ENCODE results near the gene LRRC70. TPM values are rescaled to one million over a fixed set of nuclear protein-coding genes. Genes with fewer than 3 reads are reported as not detected.

The LRRC70 gene
- total and polyA plus RNA-seq, 2 of the 8 experiments (the other 6 are each of a cell fraction or from before 2014, with no cell fraction given) = 0.62 to 0.67 TPM

- no peak overlapping the region for H3K14ac ChIP-seq (ENCODE audit: insufficient read length)
- H2AFZ ChIP-seq (ENCODE audit: low read length) = no peak overlapping the region
- no peaks in the 10 kb centered on the region for H3K9me3 ChIP-seq (ENCODE audit: insufficient read depth in 2 of 2, low read depth in 1 of 2, low read length in 1 of 2)
- H4K8ac ChIP-seq (ENCODE audit: extremely low read depth, insufficient read depth, low read length) = no peak overlapping the region
- ChIA-PET CTCF (ENCODE audit: partially characterized antibody) (interaction anchor here (0.5 to 0.8 kb wide), 4 partner anchors 149 to 734 kb away, joined by 3 read pairs; no protein-coding TSS in a partner anchor), POLR2A (ENCODE audit: partially characterized antibody) (no interaction called here)
- no peak overlapping the region for H2BK15ac ChIP-seq (ENCODE audit: low read length)
- H3K79me1 ChIP-seq (ENCODE audit: low read depth, low read length) = no peaks in the 10 kb centered on the region
- no peak overlapping the region for H3K23ac ChIP-seq (ENCODE audit: insufficient read length)
- H3K4ac ChIP-seq (replicated peaks; ENCODE audit: insufficient read length, low read depth, low read length) = no peak overlapping the region
- H2BK5ac ChIP-seq (ENCODE audit: low read depth, low read length) = no peak overlapping the region
- DNase-seq (ENCODE audit: low read depth in 1 of 2, low spot score in 2 of 2) (no peak), FAIRE-seq (no peak)
- no peak overlapping the region for H4K91ac ChIP-seq (replicated peaks; ENCODE audit: insufficient read length, low read length)
- no peak overlapping the region for H2BK20ac ChIP-seq (ENCODE audit: low read length)
- H2BK12ac ChIP-seq (ENCODE audit: low read depth, low read length) = no peak overlapping the region
- H4K5ac ChIP-seq (ENCODE audit: insufficient read length, low read depth, low read length) = no peak overlapping the region
- no peak overlapping the region for H2AK5ac ChIP-seq (ENCODE audit: low read depth, low read length)
- no peaks in the 10 kb centered on the region for H3K4me1 ChIP-seq (replicated peaks in 1 of 4; ENCODE audit: control insufficient read depth in 3 of 4, insufficient read depth in 4 of 4, low read length in 3 of 4)
- H3K4me3 ChIP-seq (ENCODE audit: extremely low read depth in 1 of 4, insufficient read depth in 2 of 4, low read depth in 3 of 4, low read length in 4 of 4) = no peak overlapping the region
- no peak overlapping the region for H3K18ac ChIP-seq (ENCODE audit: extremely low read depth, low read length)
- no peaks in the 10 kb centered on the region for H3K79me2 ChIP-seq (ENCODE audit: control insufficient read depth in 1 of 2, insufficient read depth in 2 of 2, low read length in 2 of 2)
- no peaks in the 10 kb centered on the region for H3K23me2 ChIP-seq (ENCODE audit: low read depth, low read length)
- H3K56ac ChIP-seq (replicated peaks; ENCODE audit: insufficient read length, low read depth, low read length) = no peak overlapping the region
- no peak overlapping the region for H3K4me2 ChIP-seq (ENCODE audit: insufficient read depth in 1 of 2, low read depth in 2 of 2, low read length in 2 of 2)
- H3K36me3 ChIP-seq (ENCODE audit: control insufficient read depth in 2 of 4, insufficient read depth in 4 of 4, low read length in 3 of 4) = peaks cover 0 to 2% (median 0%) of the 10 kb centered on the region in 4 experiments; a peak in 1 of 8 replicates
- peaks cover 0 to 3% of the 10 kb centered on the region in 2 experiments for H4K20me1 ChIP-seq (replicated peaks in 1 of 2; ENCODE audit: control insufficient read depth in 1 of 2, insufficient read depth in 2 of 2, low read length in 2 of 2)
- 88% methylated on average over 7 of the region's 7 CpGs; no CpG with 5 or more reads in 1 of the 2 experiments for WGBS, 2 experiments (ENCODE audit: extremely low coverage in 1 of 2, insufficient coverage in 1 of 2, insufficient read length in 1 of 2, insufficient replicate concordance in 2 of 2, low coverage in 1 of 2, low lambda C conversion rate in 2 of 2, missing lambda C conversion rate in 1 of 2)
- H2BK120ac ChIP-seq (replicated peaks; ENCODE audit: low read depth, low read length) = no peak overlapping the region
- H3K27me3 ChIP-seq (replicated peaks in 1 of 4; ENCODE audit: control insufficient read depth in 3 of 4, extremely low read depth in 1 of 4, insufficient read depth in 3 of 4, low read length in 3 of 4) = no peaks in the 10 kb centered on the region
- no peak overlapping the region for H3K9ac ChIP-seq (replicated peaks in 1 of 4; ENCODE audit: extremely low read depth in 1 of 4, low read depth in 3 of 4, low read length in 3 of 4)
- H3K27ac ChIP-seq (ENCODE audit: low read depth, low read length) = no peak overlapping the region
- no peak for TF ChIP-seq BRCA1 (IDR thresholded peaks at IDR 0.05; ENCODE audit: low read depth, low read length)
- no peak for TF ChIP-seq TCF12 (IDR thresholded peaks at IDR 0.05; ENCODE audit: low read depth, low read length)
- no peak for TF ChIP-seq MAX (IDR thresholded peaks at IDR 0.05)
- TF ChIP-seq RAD21 (IDR thresholded peaks at IDR 0.05 in 1 of 2, conservative IDR thresholded peaks at IDR 0.05 in 1 of 2; ENCODE audit: low read depth in 2 of 2, low read length in 2 of 2) = no peak
- TF ChIP-seq GTF2F1 (IDR thresholded peaks at IDR 0.05; ENCODE audit: borderline replicate concordance, low read depth, low read length) = no peak
- no peak for TF ChIP-seq USF2 (IDR thresholded peaks at IDR 0.05; ENCODE audit: low read length)
- TF ChIP-seq PHF8 (conservative IDR thresholded peaks at IDR 0.05; ENCODE audit: low read depth, low read length) = no peak
- TF ChIP-seq JUND (IDR thresholded peaks at IDR 0.05; ENCODE audit: low read length) = no peak
- TF ChIP-seq KDM4A (IDR thresholded peaks at IDR 0.05; ENCODE audit: low read depth, low read length, severe bottlenecking) = no peak
- no peak for TF ChIP-seq KDM5A (IDR thresholded peaks at IDR 0.05; ENCODE audit: low read length)
Observed at GRCh38 chr5:62608529-62609511, 30.2 kb downstream of the LRRC70 start.
